Superior temporal gyrus (tissue), 1 donor: ENCODE data around the gene CAMTA1.

Source experiments
- DNase-seq: peaks from one replicate; pipeline ENCODE4 v3.0.0-alpha.2; 2016; ENCODE audit errors: extremely low spot score

Gene CAMTA1

DNA sequence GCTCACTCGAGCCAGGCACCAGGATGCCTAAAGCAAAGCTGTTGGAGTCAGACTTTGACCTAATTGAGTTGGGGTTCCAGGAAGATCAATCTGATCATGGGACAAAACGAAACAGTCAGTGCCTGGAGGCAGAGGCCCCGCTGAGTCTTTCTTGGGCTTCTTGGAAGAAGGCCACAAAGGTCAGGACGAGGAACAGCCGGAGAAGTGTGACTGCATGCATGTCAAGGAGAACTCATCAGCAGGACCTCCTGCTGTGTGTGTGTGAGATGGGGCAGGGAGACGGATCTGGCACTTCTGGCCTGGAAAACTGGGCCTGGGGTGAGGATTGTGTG is 190.8 kb downstream of the CAMTA1 start:
- no peak for DNase-seq

DNA sequence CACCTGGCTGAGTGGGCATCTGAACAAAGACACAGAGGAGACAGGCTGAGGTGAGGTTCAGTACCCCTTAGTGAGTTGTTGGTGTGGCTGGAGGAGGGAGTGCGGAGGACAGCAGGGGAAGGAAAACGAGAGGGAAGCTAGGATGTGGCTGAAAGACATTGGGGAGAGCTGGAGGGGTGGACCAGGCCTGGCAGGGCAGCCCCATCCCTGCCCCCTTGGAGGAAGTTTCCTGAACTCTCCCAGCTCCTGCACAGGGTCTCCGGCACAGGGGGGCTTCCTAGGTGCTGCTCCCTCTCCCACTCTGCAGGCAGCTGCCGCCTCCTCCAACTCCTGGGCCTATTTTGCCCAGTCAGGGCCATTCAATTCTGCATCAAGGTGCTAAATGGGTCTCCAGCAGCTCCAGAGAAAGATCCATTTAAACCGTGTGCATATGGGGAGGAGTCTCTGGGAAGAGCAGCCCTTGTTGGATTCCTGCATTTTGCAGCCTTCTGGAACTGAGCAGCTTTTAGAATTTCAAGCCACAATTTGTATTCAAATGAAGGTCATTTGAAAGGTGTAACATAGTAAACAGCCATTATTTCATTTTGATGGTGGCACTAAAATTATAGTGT is 193.9 kb downstream of the CAMTA1 start:
- DNase-seq = no peak

DNA sequence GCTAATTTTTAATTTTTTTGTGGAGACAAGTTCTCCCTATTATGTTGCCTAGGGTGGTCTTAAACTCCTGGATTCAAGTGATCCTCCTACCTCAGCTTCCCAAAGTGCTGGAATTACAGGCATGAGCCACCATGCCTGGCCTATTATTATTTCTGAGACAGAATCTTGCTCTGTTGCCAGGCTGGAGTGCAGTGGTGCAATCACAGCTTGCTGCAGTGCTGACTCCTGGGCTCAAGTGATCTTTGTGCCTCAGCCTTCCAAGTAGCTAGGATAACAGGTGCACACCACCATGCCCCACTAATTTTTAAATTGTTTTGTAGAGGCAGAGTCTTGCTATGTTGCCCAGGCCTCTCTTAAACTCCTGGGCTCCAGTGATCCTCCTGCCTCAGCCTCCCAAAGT is 196.3 kb downstream of the CAMTA1 start:
- DNase-seq = no peak

DNA sequence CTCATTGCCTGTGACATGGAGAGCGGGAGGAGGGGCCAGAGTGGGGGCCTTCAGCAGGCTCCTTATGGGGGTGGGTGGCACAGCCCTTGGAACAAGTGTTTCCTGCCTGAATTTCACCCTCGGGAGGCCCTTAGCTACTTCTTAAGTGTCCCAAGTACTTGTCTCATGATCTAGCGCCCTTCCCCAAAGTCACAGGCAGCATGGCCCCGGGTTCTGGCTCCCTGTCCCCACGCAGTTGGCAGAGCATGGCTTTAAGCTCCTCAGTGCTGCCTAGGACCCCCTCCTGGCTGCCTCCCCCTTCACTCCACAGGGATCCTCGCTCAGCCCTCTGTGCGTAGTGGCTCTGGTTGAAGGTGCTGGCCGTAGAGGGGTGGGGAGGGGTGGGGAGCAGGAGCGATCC is 197.2 kb downstream of the CAMTA1 start:
- no peak for DNase-seq

DNA sequence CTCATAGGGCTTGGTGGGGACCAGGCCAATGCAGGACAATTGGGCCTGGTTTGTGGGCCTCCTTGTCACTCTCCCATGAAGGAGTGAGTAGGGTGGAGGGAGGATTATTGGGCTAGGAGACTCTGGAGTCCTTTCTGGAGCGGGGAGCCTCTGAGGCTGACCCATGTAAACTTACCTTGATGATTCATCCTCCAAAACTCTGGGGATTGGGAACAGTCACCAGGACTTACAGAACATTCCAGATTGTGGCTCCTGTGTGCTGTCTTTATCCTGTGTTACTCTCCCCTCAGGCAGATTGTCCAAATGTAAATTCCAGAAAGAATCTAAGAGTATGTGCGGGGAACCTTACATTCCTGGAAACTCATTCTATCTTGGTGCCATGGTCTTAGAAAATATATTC is 197.6 kb downstream of the CAMTA1 start:
- no peak for DNase-seq

DNA sequence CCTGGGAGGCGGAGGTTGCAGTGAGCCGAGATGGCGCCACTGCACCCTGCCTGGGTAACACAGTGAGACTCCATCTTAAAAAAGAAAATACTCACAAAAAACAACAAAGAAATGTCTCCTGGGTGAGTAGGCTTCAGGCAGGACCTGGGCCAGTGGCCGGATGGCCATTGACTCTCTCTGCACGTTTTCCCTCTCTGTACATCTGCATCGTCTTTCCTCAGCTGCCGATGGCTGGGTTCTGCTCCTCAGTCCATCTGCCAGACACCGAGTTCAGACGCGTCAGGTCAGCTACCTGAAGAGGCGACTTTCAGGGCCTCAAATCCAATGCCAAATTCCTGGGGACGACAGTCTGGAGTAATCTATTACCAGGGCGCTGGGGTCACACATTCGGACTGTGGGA is 199.3 kb downstream of the CAMTA1 start:
- no peak for DNase-seq

DNA sequence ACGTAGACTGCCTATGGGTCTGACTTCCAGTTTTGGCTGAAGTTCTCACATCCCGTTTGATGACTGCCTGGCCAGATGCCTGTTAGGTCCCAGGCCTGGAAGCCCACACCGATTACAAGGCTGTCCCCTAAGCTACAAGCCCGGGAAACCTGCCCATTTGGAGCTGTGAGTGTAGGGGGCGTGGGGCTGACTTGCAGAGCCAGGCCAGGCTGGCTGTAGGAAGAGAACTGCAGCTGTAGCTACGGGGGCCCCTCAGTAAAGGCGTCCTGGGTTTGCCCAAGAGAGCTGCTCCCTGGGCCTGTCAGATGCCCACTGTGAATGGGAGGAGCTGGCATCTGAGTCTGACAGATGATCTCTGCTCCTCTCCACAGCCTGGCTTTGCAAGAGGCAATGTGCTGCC is 199.7 kb downstream of the CAMTA1 start:
- DNase-seq = peak; percentile 33

DNA sequence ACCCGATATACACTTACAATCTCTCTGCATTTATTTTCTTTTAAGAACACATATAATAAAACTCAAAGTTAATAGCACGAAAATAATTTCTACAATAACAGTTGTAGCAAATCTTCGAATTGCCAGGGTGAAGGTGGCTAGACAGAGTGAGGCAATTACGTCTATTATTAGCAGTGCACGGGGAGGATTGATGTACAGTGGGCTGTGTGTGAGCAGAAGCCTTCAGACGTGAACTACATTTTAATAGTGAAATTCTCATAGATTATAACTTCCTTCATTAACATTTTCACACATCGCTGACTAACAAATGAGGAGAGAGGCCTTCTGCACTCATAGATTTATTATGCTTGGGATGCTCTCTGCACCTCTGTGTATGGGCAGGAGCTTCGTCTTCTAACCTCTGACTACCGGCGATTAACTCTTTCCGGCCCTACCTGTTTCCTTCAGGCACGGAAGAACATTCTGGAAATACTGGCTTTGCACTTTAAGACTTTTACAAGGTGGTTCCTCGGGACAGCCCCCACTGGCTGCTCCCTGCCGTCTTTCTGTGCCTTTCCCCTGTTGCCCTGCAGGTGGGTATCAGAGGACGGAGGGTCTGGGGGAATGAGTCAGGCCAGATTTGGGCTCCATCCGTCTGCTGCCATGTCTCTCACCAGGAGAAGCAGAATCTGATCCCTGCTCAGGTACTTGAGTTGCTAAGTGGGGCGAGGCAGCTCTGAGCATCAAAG is 200.5 kb downstream of the CAMTA1 start:
- no peak for DNase-seq

DNA sequence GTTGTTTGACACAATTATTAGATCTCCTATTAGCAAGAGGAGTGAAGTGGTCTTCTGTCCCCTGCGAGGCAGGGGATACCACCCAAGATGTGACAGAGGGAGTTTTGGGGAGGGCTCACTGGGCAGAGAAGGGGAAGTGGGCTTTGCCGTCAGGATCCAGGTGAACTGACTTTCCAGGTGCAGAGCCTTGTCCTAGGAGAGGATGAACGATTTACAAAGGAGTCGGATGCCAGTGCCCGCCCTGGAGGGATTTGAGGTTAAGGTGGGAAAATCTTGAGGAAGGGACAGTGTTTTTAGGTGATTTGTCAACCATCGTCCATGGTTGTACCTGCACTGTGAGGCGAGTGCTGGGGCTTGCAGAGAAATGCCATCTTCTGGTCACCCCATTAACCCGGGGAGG is 201.0 kb downstream of the CAMTA1 start:
- DNase-seq = no peak

DNA sequence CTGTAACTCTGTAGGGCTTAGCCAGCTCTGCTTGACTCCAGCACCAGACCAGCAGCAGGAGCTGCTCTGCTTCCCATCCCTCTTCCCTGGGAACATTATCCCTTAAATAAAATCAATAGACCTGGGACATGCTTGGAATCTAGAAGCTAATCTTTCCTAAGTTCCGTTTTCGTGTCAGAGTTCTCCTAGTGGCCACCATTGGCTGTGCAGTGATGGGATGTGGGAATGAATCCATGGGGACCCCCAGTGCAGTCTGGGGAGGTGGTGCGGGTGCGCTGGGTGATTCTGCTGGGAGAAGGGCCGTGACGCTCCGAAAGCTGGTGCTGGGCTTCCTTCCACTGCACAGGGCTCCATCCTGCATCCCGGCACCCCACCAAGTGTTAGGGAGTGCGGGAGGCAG is 202.7 kb downstream of the CAMTA1 start:
- DNase-seq = no peak

DNA sequence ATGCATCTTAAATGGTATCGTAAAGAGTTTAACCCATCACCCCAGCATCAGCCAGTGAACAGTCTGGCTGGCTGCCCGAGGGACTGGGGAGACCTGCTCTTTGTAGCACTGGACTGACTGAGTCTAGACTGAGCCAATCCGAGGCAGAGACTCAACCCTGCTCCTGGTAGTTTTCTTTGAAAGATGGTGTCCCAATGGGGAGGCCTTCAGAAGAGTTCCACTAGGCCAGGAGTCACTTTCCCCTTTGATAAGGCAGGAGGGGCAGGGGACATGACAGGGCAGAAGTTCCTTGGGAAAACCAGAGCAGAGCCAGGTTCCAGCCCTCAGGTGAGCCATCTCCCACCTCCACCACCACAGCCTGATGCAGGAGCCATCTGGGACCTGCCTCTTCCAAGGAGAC is 203.5 kb downstream of the CAMTA1 start:
- DNase-seq = no peak

DNA sequence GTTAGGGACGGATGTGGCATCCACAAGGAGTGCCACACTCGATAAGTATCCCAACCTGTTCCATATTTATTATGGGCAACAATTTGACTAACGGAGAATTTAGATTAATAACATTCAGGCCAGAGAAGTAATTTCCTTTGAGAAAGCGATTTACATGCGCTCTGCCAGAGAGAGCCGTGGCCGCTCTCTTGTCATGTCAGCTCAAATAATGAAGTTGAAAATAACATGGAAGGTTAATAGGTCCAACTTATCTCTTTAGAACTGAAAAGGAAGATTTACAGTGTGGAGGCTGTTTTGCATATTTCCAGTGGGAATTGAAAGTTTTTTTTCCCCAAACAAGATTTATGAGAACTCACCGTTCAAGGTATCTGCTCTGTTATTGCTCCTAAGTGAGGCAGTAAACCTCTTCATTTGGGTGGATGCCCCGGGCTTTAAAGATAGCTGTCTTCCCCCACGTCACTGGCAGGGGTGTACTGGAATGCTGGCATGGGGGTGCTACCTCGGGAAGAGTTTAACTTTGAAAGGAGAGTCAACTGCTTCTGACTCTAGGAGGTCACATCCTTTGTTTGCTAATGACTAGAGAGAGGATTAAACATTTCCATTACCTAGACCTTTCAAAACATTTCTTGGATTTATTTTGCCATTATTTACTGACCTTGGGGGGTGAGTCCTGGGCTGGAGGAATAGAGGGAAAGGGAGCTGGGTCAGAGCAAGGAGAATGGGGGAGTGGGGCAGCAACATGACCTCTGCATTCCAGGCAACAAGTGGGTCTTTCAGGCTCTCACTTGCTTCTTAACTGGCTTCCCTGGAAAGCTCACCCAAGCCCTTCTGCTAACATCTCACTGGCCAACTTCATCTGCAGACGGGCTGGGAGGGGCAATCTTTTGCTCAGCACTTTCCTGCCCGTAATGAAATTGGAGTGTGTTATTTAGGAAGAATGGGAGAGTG is 204.2 kb downstream of the CAMTA1 start:
- no peak for DNase-seq

DNA sequence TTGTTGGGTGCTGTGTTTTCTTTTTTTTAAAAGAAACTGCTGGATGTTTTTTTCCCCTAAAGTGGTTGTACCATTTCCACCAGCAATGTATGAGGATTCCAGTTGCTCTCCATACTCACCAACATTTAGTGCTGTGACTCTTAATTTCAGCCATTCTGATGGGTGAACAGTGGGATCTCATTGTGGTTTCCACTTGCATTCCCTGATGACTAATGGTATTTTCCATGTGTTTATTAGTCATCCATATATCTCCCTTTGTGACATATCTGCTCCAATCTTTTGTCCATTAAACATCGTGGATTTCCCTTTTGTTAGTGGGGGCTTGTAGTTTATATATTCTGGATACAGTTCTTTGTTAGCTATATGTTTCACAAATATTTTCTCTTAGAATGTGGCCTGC is 206.0 kb downstream of the CAMTA1 start:
- no peak for DNase-seq

DNA sequence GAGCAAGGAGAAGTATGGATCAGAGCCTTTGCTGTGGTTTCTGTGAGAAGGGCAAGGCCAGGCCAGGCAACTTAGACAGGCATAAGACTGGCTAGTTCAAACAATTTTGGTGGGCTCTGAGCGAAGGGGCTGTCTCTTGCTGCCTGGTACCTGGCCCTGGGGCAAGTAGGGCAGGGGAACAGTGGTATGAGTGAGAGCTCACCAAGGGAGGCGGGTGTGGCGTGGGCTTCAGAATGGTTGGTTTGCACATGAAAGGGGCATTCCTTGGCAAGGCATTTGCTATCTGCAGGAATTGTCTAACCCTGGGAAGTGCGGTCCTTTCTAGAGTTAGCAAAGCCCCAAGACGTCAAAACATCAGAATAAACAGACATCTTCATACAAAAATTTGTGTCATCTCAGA is 210.5 kb downstream of the CAMTA1 start:
- DNase-seq = no peak

DNA sequence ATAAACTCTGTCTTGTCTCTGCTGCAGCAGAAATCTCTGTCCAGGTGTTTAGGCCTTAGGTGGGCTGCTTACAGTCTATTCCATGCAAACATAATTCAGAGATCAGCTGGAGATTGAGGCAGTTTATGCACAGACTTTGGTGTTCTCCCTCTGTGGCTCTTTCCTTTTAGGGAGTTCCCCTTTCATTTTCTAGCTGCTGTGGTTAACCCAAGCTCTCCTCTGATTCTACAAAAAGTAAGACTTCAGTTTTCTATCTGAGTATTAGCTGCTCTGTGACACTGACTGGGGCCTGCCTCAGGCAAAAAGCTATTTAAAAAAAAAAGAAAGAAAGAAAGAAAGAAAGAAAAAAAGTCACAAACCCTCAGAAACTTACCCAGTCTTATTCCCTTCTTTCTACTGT is 211.1 kb downstream of the CAMTA1 start:
- DNase-seq = no peak

DNA sequence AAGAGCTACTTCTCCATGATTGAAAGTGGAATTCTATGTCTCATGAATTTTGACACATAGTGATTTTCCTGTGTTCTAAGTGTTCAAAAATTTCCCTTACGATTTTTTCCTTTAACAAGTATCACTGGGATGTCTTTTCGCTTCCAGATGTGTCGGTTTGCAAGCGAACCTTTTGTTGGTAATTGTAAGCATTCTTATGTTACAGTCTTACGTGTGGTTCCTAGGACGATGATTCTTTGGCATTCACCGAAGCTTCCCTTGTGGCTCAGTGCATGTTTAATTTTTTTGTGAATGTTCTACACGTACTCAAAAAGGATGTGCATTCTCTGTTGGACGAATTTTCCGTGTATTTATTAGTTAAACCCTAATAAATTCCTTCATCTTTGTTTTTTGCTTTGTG is 211.6 kb downstream of the CAMTA1 start:
- DNase-seq = no peak

DNA sequence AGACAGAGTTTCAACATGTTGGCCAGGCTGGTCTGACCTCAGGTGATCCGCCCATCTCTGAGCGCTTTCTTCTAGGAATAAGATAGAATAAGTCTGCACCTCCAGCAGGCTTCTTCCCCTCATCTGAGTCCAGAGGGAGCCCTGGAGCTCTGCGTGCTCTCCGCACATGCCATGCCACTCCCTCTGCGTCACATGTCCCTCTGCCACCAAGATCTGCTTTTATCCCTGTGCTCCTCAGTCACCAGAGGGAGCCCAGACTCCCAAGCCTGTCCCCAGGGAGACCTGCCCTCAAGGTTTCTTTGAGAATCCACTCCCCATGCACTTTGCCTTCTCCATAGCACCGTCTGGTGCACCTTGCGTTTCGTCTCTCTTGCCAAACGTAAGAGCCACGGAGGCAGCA is 213.0 kb downstream of the CAMTA1 start:
- no peak for DNase-seq

DNA sequence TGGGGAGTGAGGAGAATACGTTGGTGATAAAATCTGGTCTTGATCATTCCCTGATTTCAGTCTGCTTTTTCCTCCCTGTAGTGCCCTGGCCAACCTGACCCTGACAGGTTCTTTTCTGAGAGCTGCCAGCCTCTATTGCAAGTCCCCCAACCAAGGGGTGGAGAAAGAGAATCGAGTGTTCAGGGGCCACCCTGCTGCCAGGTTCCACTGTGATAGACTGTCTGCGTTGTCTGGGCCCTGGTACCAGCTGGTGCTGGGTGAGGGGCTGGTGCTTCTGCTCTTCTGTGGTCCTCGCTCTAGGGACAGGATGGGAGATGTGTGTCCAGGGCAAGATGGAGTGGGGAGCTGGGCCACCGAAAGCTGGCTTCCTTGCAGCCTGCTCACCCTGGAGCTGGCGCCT is 214.6 kb downstream of the CAMTA1 start:
- DNase-seq = no peak

DNA sequence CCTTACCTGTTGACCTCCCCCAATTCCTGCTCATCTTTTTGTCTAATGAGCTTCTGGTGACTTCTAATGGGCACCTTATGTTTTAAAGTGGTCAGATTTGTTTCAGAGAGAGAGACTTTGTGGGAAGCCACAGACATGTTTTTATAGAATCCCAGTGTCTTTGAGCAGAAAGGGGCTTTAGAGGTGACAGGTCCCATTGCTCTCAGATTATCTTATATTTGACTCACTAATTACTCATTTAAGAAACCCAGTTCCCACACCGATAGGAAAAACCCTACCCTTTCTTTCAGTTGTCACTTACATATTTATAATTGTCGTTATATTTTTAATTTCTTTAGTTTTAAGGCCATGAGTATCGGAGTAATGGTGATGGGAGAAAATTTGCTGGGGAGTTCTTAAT is 215.5 kb downstream of the CAMTA1 start:
- no peak for DNase-seq

DNA sequence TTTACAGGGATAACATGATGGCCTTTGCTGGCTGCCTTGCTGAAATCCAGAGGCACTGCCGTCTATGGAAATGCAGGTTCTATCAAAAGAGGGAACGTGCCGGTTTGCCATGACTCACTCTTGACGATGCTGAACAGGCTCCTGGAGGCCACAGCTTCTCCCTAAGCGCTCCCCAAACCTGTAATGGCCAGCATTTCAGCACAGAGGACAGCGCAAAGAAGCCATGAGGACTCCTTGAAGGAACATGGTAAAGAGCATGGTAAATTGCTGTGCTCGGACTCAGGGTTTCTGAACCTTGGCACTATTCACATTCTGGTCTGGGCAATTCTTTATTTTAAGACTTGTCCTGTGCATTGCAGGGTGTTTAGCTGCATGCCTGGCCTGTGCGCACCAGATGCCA is 217.5 kb downstream of the CAMTA1 start:
- no peak for DNase-seq

DNA sequence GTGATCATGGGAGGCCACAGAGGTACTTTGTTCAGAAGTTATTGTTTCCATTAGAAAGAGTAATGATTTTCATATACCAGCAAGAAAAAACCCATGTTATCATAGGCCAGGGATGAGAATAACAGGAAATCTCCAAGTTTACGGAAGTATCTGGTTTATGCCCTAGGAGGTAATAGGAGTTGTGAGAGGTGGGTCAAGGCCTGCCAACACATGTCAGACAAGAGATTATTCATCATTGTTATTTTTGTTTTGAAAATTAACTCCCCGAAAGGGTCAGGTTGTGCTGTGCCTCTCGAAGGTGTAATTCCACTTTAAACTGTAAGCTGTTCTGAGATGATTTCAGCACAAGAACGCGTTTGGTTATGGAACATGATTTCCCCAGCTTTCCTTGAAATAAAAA is 218.4 kb downstream of the CAMTA1 start:
- no peak for DNase-seq

DNA sequence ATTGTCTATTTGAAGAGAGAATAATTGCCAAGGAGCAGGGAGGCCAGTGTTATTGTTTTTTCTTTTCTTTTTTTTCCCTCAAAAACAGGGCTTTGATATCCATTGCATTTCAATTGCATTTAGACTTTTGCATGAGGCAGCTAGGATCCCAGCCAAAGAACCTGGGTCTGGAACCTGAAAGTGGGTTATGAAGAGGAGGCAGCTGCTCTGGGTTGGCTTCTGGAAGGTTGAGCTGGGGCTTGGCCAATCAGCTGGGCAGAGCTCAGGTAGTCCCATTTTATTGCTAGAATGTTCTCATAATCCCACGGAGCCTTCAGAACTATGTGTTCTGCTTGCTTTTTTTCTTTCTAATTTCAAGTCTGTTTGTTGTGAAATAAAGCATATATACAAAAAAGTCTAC is 218.9 kb downstream of the CAMTA1 start:
- DNase-seq = no peak

DNA sequence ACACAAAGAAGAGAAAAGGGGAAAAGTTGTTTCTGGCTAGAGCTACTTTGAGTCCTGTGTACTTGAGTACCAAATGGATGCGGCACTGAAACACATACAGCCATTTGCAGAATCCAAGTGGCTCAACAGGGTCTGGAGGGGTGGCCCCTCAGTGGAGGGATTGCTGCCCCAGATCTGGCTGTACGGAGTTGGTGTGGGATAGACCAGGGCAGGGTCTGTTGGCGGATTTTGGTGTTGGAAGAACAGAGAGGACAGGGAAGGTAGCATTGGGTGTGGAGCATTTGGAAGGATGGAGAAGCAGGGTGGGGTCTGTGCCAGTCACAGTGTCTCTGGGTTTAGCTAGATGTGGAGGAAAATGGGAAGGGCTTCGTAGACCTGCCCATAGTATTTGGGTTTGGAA is 220.5 kb downstream of the CAMTA1 start:
- no peak for DNase-seq
